Gastrocnemius medialis (tissue), 4 donors: ENCODE results near the gene PDS5A.
"Not testable (repeated sequence)": the region's sequence is repeated elsewhere in the genome, so short reads cannot be mapped to it uniquely, and the experiment has no call there.

Experiments used
- CTCF ChIP-seq, 5 experiments: fragments of 450-650 bp in 3 of 5; fragments of 200-600 bp in 2 of 5; sonication (generic) in 2 of 5; IDR thresholded peaks in 4 of 5; conservative IDR thresholded peaks in 1 of 5; 1 replicate in 4 of 5; 2 replicates in 1 of 5; pipeline ENCODE4 v1.5.1; 2016 to 2019; ENCODE audit warnings: antibody characterized with exemption in 5 of 5, mild to moderate bottlenecking in 3 of 5, moderate library complexity in 3 of 5
- POLR2A ChIP-seq, 2 donors: fragments of 450-650 bp; IDR thresholded peaks; one replicate each; pipeline ENCODE4 v1.6.1; 2017; ENCODE audit warnings: antibody characterized with exemption in 2 of 2, mild to moderate bottlenecking in 2 of 2, moderate library complexity in 2 of 2

- not testable (repeated sequence) for TF ChIP-seq POLR2A (IDR thresholded peaks at IDR 0.05); CTCF (IDR thresholded peaks at IDR 0.05 in 4 of 5, conservative IDR thresholded peaks at IDR 0.05 in 1 of 5)
Observed at GRCh38 chr4:39813033-39813432, 164.7 kb downstream of the PDS5A start.
